GM10847 (cell line): ENCODE results near the gene COL4A3.

Experiments
- POLR2A ChIP-seq: IDR thresholded peaks from 2 replicates; pipeline ENCODE4 v1.6.1; 2011; ENCODE audit not compliant: insufficient read length; ENCODE audit errors: extremely low read depth

COL4A3 gene

DNA sequence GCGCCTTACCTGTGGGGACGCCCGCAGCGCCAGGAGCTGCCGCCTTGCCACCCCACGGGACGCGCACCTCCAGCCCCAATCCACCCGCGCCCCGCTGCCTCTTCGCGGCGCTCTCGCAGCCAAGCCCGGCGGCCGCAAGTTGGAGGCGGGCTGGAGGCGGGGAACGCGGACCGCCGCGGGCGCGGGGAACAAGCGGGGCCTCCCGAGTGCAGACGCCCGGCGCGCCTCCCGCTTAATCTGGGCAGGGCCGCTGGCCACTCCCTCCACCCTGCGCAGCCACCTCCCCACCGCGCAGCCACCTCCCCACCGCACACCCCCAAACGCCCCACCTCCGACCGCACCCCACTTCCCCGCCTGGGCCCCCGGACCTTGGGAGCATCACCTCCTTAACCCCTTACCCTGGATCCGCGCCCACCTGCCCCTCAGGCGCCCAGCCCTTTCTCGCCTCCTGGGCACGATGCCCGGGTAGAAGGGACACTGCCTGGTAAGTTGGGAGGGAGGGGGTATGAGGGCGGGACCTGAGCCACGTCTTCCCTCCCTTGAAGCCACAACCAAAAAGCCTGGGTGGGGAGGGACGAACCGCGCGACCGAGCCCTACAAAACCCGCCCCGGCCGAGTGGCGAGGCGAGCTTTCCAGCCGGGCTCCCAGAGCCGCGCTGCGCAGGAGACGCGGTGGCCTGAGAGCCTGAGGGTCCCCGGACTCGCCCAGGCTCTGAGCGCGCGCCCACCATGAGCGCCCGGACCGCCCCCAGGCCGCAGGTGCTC is at the start of gene COL4A3, which contains the start of gene COL4A4:
Gene COL4A3 (plus strand): TSS at position 627 of the 765 bp plus-strand sequence. CDS start 103 bp downstream, at position 730.
Gene COL4A4 (minus strand): TSS at position 208 of the 765 bp plus-strand sequence. CDS start 16,722 bp downstream, outside the sequence.
- TF ChIP-seq POLR2A, result peak; percentile 21

DNA sequence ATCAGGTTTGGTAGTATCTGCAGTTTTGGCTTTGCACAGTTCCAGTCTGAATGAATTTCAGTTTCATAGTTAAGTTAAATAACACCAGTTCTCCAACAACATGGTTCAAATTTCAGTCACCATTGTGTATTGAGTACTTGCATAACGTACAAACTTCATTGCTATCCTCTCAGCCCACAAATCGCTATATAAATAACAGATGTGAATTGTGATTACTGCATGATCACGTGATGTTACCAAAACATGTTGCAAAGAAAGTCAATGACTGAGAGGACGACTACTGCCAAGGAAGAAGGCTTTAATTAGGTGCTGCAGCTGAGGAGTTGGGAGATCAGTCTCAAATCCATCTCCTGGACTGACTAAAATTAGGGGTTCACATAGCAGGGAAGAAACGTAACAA is 48.7 kb upstream of the COL4A3 start:
- no peak for TF ChIP-seq POLR2A

DNA sequence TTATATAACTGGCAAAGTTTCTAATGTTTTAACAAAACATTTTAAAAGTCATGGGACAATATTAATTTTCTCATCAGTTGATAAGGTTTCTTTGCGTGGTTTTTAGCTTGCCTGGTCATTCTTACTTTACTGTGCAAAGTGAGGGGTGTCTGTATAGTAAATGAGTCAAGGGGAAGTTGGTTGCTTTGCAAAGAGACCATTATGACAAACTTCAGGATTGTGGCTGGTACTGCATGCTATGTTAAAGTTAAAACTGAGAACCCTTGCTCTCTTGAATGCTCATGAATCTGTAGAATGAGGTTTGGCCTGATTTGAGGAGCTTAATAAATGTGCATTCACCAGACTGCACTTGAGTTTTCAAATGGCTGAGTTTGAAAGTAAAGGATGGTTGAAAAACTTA is 47.4 kb upstream of the COL4A3 start:
- no peak for TF ChIP-seq POLR2A

DNA sequence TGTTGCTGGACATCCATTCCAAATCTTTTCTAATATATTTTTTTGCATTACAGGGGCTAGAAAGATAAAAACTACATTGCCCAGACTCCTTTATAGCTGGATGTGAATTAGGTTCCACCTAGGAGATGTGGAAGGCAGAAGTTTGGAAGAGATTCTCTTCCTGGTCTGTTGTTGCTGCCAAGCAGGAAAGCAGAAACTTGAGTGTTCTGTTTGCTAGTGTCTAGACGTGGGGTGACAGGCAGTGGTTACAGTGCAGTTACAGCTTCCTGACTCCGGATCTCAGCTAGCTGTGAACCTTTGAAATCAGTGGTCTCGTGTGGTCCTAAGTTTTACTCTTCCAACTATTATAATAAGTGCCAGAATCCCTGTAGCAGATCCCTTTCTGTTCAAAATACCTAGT is 46.6 kb upstream of the COL4A3 start:
- no peak for TF ChIP-seq POLR2A

- no peak for TF ChIP-seq POLR2A
Measured at GRCh38 chr2:227118353-227118752, 46.1 kb upstream of the COL4A3 start.

DNA sequence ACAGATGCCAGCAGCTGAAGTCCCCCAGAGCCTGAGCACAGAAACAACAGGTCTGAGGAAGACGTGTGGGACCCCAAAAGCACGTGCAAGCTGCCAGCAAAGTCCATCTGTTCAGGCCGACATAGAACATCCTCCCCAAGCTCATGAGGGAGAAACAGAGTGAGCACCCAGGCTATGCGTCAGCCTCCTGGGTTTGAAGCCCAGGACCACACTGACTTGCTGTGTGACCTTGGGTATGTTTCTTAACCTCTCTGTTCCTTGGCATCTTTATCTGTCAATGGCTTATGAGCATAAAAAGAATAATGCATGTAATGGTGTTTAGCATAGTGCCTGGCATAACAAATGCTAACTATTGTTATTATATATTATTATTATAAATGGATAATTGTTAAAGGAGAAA is 40.7 kb upstream of the COL4A3 start:
- no peak for TF ChIP-seq POLR2A

DNA sequence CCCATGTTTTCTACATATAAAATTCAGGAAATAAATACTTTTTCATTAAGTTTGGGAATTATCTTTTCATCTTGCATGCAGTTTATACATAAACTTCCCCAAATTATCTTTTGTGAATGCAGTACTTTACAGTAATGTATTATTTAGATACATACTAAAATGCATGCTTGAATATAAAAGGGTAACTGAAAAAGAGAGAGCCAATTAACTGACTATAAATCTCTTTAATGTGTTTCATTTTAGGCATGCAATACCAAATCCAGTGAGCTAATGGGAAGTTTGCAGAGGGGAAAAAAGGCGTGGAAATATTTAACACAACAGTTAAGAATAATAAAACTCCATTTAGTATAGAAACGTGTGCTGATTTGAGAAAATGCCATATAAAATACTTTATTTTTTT is 39.6 kb upstream of the COL4A3 start:
- no peak for TF ChIP-seq POLR2A

DNA sequence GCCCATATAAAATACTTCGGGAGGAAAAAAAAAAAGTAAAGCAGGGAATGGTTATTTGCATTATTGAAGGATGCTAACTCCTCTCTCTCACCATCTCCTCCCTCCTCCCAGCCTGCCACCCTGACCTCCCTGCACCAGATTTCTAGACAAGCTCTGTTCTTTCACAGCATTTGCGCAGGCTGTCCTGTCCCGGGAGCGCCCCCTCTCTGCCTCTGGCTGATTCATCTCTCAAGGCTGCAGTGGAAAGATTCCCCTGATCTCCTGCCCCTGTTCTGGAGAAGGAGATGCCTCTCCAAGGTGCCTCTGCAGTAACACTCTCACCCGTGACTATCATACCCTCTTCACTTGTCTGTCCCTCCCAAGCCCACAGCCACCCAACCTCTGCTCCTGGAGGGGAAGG is 38.9 kb upstream of the COL4A3 start:
- TF ChIP-seq POLR2A, result no peak

- TF ChIP-seq POLR2A, result no peak
Measured at GRCh38 chr2:227127201-227127600, 37.2 kb upstream of the COL4A3 start.

- TF ChIP-seq POLR2A, result no peak
Measured at GRCh38 chr2:227130636-227131035, 33.8 kb upstream of the COL4A3 start.

- TF ChIP-seq POLR2A, result no peak
Measured at GRCh38 chr2:227132986-227133385, 31.4 kb upstream of the COL4A3 start.

DNA sequence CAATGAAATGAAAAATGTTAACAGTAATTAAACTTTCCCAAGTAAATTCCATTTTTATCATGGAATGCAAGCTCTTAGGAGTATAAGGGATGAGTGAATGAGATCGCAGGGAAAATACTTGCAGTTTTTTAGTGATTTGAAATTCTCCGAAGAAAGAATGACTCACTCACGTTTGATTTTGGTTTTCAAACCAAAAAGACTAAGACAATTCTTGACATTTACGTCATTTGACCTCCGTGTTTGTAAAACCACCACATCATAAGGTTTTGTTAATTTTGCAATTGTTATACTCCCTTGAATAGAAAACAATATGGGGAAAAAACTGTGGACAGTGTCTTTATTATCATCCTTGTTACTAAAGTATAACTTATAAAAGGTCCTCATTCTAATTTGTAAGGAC is 29.8 kb upstream of the COL4A3 start:
- TF ChIP-seq POLR2A, result no peak

- no peak for TF ChIP-seq POLR2A
Measured at GRCh38 chr2:227141301-227141700, 23.1 kb upstream of the COL4A3 start.

DNA sequence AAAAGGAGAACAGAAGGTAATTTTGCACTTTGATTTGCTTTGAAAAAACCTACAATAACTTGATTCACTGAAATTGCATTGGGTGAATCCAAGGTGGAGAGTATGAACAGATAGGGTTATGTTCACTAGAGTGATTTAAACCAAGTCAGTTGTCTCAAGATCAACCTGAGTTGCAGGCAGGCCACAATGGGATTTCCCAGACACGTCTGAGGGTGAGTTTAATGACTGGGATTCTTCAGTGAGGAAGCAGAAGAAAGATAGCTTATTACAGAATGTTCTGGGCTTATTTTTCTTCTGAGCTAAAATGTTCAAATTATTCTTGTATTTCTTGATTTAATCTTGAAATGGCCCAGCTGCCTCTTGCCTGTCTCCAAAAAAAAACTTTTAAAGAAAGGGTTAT is 20.5 kb upstream of the COL4A3 start:
- no peak for TF ChIP-seq POLR2A

GRCh38 chr2:227146456-227146855 is 18.0 kb upstream of the COL4A3 start:
- TF ChIP-seq POLR2A, result no peak

- TF ChIP-seq POLR2A, result no peak
Measured at GRCh38 chr2:227147023-227147422, 17.4 kb upstream of the COL4A3 start.

- TF ChIP-seq POLR2A, result no peak
Measured at GRCh38 chr2:227148106-227148505, 16.3 kb upstream of the COL4A3 start.
